GM12878 (cell line): ENCODE measurements around the gene SIVA1.

Experiments
- CUX1 ChIP-seq: IDR thresholded peaks from 2 replicates; pipeline ENCODE4 v1.6.1; 2012; ENCODE audit warnings: improper control_type of control experiment, low read depth, low read length; ENCODE audit not compliant: insufficient replicate concordance
- EP300 ChIP-seq, 2 experiments: fragments of 150-350 bp in 1 of 2; IDR thresholded peaks; 2 replicates each; pipeline ENCODE4 v1.6.1; 2011 to 2012; ENCODE audit warnings: low read depth in 2 of 2, low read length in 2 of 2, borderline replicate concordance in 1 of 2, improper control_type of control experiment in 1 of 2, inconsistent platforms in 1 of 2; ENCODE audit not compliant: control insufficient read depth in 1 of 2
- IRF3 ChIP-seq: fragments of 450-650 bp; IDR thresholded peaks from 2 replicates; pipeline ENCODE4 v1.6.1; 2014; ENCODE audit warnings: mild to moderate bottlenecking
- MYC ChIP-seq: IDR thresholded peaks from 2 replicates; pipeline ENCODE4 v1.6.1; 2011; ENCODE audit warnings: mild to moderate bottlenecking, low read length, moderate library complexity, inconsistent platforms; ENCODE audit not compliant: insufficient read depth, insufficient replicate concordance, insufficient read length, severe bottlenecking
- NR2C2 ChIP-seq: IDR thresholded peaks from 2 replicates; pipeline ENCODE4 v1.6.1; 2011; ENCODE audit warnings: borderline replicate concordance, low read depth; ENCODE audit not compliant: control insufficient read depth, insufficient read length
- POLR2AphosphoS5 ChIP-seq: IDR thresholded peaks from 2 replicates; pipeline ENCODE4 v1.6.1; 2011; ENCODE audit warnings: mild to moderate bottlenecking, low read length, inconsistent platforms
- RBBP5 ChIP-seq: fragments of 200-600 bp; sonication (generic); conservative IDR thresholded peaks from 2 replicates; pipeline ENCODE4 v1.6.1; 2016
- REST ChIP-seq: IDR thresholded peaks from 2 replicates; pipeline ENCODE4 v1.6.1; 2012; ENCODE audit warnings: mild to moderate bottlenecking, low read depth, low read length
- SUZ12 ChIP-seq: fragments of 200-600 bp; sonication (generic); IDR thresholded peaks from one replicate; pipeline ENCODE4 v1.6.1; 2018; ENCODE audit warnings: antibody characterized with exemption, mild to moderate bottlenecking; ENCODE audit not compliant: unreplicated experiment
- YY1 ChIP-seq: IDR thresholded peaks from 2 replicates; pipeline ENCODE4 v1.6.1; 2011; ENCODE audit warnings: low read depth, mild to moderate bottlenecking, low read length
- ZNF274 ChIP-seq: IDR thresholded peaks from one replicate; pipeline ENCODE4 v1.8.0; 2011; ENCODE audit not compliant: insufficient read length, insufficient read depth
- TF ChIP-seq, protein P1 (sequence below): IDR thresholded peaks from 2 replicates; pipeline ENCODE4 v1.6.1; 2011; ENCODE audit warnings: low read depth, mild to moderate bottlenecking, low read length, moderate library complexity, borderline replicate concordance; ENCODE audit errors: extremely low read depth
- TF ChIP-seq, protein P2 (sequence below), 3 experiments: IDR thresholded peaks in 2 of 3; conservative IDR thresholded peaks in 1 of 3; 2 replicates each; pipeline ENCODE4 v1.5.1; 2011; ENCODE audit warnings: low read depth in 3 of 3, low read length in 3 of 3, mild to moderate bottlenecking in 3 of 3, control low read depth in 2 of 3, moderate library complexity in 2 of 3, inconsistent platforms in 1 of 3, mixed read lengths in 1 of 3; ENCODE audit not compliant: control insufficient read depth in 2 of 3, insufficient read depth in 1 of 3; ENCODE audit errors: extremely low read depth in 1 of 3

GRCh38 chr14:104765517-104765916 is 12.6 kb downstream of the SIVA1 start:
- TF ChIP-seq EP300 (IDR thresholded peaks at IDR 0.05; ENCODE audit: borderline replicate concordance in 1 of 2, control insufficient read depth in 1 of 2, low read depth in 2 of 2, low read length in 2 of 2): no peak
- TF ChIP-seq NR2C2: no peak
- no peak for TF ChIP-seq YY1
- no peak for TF ChIP-seq MYC
- TF ChIP-seq, protein P1, sequence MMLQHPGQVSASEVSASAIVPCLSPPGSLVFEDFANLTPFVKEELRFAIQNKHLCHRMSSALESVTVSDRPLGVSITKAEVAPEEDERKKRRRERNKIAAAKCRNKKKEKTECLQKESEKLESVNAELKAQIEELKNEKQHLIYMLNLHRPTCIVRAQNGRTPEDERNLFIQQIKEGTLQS: no peak
- no peak for TF ChIP-seq ZNF274
- no peak for TF ChIP-seq RBBP5
- no peak for TF ChIP-seq POLR2AphosphoS5
- no peak for TF ChIP-seq CUX1
- TF ChIP-seq, protein P2, sequence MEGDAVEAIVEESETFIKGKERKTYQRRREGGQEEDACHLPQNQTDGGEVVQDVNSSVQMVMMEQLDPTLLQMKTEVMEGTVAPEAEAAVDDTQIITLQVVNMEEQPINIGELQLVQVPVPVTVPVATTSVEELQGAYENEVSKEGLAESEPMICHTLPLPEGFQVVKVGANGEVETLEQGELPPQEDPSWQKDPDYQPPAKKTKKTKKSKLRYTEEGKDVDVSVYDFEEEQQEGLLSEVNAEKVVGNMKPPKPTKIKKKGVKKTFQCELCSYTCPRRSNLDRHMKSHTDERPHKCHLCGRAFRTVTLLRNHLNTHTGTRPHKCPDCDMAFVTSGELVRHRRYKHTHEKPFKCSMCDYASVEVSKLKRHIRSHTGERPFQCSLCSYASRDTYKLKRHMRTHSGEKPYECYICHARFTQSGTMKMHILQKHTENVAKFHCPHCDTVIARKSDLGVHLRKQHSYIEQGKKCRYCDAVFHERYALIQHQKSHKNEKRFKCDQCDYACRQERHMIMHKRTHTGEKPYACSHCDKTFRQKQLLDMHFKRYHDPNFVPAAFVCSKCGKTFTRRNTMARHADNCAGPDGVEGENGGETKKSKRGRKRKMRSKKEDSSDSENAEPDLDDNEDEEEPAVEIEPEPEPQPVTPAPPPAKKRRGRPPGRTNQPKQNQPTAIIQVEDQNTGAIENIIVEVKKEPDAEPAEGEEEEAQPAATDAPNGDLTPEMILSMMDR (IDR thresholded peaks at IDR 0.05 in 2 of 3, conservative IDR thresholded peaks at IDR 0.05 in 1 of 3; ENCODE audit: control insufficient read depth in 2 of 3, extremely low read depth in 1 of 3, insufficient read depth in 1 of 3, low read depth in 3 of 3, low read length in 3 of 3): no peak
- no peak for TF ChIP-seq REST
- TF ChIP-seq SUZ12: no peak
- no peak for TF ChIP-seq IRF3
